HepG2 (cell line): ENCODE measurements around the gene NAT9.

Source experiments
- ARHGAP35 ChIP-seq: sonication (generic); formaldehyde crosslinking; IDR thresholded peaks from 2 replicates; pipeline ENCODE4 v1.9.0; 2022; ENCODE audit warnings: mild to moderate bottlenecking, inconsistent platforms, moderate library complexity, missing genetic modification reagents, borderline replicate concordance
- BHLHE40 ChIP-seq: IDR thresholded peaks from 2 replicates; pipeline ENCODE4 v1.6.1; 2011; ENCODE audit warnings: low read length, improper control_type of control experiment
- FOSL1 ChIP-seq: sonication (generic); formaldehyde crosslinking; IDR thresholded peaks from 2 replicates; pipeline ENCODE4 v1.9.0; 2021; ENCODE audit warnings: missing genetic modification reagents, borderline replicate concordance
- KAT8 ChIP-seq: IDR thresholded peaks from 2 replicates; pipeline ENCODE4 v1.6.1; 2016; ENCODE audit warnings: missing genetic modification reagents, missing compliant biosample characterization
- SP1 ChIP-seq, 2 experiments: fragments of 450-650 bp in 1 of 2; sonication (generic) in 1 of 2; formaldehyde crosslinking in 1 of 2; IDR thresholded peaks; 2 replicates each; pipeline versions ENCODE4 v1.4.0 to v1.6.1; 2016 to 2020; ENCODE audit warnings: missing genetic modification reagents in 1 of 2
- TSC22D2 ChIP-seq: sonication (generic); formaldehyde crosslinking; IDR thresholded peaks from 2 replicates; pipeline ENCODE4 v1.5.1; 2020; ENCODE audit warnings: missing genetic modification reagents, mild to moderate bottlenecking, borderline replicate concordance
- XRCC5 ChIP-seq: fragments of 200-400 bp; formaldehyde crosslinking; optimal IDR thresholded peaks from 2 replicates; pipeline ENCODE3; 2017; ENCODE audit warnings: mild to moderate bottlenecking, low read length
- ZNF33A ChIP-seq: sonication (generic); formaldehyde crosslinking; IDR thresholded peaks from 2 replicates; pipeline ENCODE4 v1.5.1; 2020; ENCODE audit warnings: missing genetic modification reagents, mild to moderate bottlenecking, moderate library complexity, borderline replicate concordance
- TF ChIP-seq, protein P1 (sequence below): sonication (generic); formaldehyde crosslinking; IDR thresholded peaks from 2 replicates; pipeline ENCODE4 v1.4.0; 2020; ENCODE audit warnings: missing genetic modification reagents
- TF ChIP-seq, protein P2 (sequence below): sonication (generic); formaldehyde crosslinking; IDR thresholded peaks from 2 replicates; pipeline ENCODE4 v1.5.0; 2020; ENCODE audit warnings: mild to moderate bottlenecking, missing genetic modification reagents, moderate library complexity
- TF ChIP-seq, protein P3 (sequence below): sonication (generic); formaldehyde crosslinking; IDR thresholded peaks from 2 replicates; pipeline ENCODE4 v1.4.0; 2020; ENCODE audit warnings: missing genetic modification reagents

DNA sequence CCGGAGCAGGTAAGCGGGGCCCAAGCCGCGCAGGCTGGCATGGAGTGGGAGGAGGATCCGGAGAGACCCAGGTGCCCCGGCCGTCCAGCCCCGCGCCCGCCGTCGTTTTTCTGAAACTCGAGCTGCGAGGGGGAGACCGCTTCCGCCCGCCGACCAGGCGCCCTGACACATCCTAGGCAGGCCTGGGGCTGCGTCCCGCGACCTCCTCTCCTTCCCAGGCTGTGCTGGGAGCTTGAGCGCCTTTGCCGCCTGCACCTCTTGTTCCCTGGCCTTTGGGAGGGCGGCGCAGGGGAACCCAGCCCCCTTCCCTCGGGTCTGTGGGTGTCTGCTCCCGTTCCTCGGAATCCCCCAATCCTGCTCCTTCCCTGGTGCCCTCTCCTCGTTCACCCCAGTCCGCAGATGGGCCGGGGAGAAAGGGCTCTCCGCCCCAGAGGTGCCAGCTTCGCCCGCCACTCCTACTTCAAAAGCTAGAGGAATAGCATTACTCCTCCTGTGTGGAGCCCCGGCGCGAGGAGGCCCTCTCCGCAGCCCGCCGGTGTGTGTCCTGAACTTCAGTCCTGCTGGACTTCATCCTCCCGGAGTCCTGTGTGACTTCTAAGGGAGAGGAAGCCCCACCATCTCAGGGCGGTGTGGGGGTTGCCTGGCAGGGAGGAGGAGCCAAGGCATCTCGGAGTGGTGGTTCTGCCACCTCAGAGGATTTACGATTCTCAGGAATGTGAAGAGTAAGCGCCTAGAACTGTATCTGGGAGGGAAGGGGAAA, 26.7 kb downstream of the NAT9 start:
- TF ChIP-seq ZNF33A (CRISPR knock-in tag): no peak; the same call in 1 of the 2 replicates
- TF ChIP-seq ARHGAP35: no peak
- no peak for TF ChIP-seq FOSL1 (CRISPR knock-in tag)
- TF ChIP-seq, protein P1, sequence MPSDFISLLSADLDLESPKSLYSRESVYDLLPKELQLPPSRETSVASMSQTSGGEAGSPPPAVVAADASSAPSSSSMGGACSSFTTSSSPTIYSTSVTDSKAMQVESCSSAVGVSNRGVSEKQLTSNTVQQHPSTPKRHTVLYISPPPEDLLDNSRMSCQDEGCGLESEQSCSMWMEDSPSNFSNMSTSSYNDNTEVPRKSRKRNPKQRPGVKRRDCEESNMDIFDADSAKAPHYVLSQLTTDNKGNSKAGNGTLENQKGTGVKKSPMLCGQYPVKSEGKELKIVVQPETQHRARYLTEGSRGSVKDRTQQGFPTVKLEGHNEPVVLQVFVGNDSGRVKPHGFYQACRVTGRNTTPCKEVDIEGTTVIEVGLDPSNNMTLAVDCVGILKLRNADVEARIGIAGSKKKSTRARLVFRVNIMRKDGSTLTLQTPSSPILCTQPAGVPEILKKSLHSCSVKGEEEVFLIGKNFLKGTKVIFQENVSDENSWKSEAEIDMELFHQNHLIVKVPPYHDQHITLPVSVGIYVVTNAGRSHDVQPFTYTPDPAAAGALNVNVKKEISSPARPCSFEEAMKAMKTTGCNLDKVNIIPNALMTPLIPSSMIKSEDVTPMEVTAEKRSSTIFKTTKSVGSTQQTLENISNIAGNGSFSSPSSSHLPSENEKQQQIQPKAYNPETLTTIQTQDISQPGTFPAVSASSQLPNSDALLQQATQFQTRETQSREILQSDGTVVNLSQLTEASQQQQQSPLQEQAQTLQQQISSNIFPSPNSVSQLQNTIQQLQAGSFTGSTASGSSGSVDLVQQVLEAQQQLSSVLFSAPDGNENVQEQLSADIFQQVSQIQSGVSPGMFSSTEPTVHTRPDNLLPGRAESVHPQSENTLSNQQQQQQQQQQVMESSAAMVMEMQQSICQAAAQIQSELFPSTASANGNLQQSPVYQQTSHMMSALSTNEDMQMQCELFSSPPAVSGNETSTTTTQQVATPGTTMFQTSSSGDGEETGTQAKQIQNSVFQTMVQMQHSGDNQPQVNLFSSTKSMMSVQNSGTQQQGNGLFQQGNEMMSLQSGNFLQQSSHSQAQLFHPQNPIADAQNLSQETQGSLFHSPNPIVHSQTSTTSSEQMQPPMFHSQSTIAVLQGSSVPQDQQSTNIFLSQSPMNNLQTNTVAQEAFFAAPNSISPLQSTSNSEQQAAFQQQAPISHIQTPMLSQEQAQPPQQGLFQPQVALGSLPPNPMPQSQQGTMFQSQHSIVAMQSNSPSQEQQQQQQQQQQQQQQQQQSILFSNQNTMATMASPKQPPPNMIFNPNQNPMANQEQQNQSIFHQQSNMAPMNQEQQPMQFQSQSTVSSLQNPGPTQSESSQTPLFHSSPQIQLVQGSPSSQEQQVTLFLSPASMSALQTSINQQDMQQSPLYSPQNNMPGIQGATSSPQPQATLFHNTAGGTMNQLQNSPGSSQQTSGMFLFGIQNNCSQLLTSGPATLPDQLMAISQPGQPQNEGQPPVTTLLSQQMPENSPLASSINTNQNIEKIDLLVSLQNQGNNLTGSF: no peak
- no peak for TF ChIP-seq BHLHE40
- TF ChIP-seq, protein P2, sequence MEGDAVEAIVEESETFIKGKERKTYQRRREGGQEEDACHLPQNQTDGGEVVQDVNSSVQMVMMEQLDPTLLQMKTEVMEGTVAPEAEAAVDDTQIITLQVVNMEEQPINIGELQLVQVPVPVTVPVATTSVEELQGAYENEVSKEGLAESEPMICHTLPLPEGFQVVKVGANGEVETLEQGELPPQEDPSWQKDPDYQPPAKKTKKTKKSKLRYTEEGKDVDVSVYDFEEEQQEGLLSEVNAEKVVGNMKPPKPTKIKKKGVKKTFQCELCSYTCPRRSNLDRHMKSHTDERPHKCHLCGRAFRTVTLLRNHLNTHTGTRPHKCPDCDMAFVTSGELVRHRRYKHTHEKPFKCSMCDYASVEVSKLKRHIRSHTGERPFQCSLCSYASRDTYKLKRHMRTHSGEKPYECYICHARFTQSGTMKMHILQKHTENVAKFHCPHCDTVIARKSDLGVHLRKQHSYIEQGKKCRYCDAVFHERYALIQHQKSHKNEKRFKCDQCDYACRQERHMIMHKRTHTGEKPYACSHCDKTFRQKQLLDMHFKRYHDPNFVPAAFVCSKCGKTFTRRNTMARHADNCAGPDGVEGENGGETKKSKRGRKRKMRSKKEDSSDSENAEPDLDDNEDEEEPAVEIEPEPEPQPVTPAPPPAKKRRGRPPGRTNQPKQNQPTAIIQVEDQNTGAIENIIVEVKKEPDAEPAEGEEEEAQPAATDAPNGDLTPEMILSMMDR (CRISPR knock-in tag): no peak
- TF ChIP-seq TSC22D2 (CRISPR knock-in tag): no peak
- TF ChIP-seq SP1 (IDR thresholded peaks at IDR 0.05): no peak
- no peak for TF ChIP-seq SP1 (CRISPR knock-in tag; IDR thresholded peaks at IDR 0.05)
- TF ChIP-seq KAT8 (CRISPR knock-in tag): no peak
- TF ChIP-seq, protein P3, sequence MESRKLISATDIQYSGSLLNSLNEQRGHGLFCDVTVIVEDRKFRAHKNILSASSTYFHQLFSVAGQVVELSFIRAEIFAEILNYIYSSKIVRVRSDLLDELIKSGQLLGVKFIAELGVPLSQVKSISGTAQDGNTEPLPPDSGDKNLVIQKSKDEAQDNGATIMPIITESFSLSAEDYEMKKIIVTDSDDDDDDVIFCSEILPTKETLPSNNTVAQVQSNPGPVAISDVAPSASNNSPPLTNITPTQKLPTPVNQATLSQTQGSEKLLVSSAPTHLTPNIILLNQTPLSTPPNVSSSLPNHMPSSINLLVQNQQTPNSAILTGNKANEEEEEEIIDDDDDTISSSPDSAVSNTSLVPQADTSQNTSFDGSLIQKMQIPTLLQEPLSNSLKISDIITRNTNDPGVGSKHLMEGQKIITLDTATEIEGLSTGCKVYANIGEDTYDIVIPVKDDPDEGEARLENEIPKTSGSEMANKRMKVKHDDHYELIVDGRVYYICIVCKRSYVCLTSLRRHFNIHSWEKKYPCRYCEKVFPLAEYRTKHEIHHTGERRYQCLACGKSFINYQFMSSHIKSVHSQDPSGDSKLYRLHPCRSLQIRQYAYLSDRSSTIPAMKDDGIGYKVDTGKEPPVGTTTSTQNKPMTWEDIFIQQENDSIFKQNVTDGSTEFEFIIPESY (CRISPR knock-in tag): no peak
- TF ChIP-seq XRCC5: no peak
